Choroid plexus epithelial cell (primary cell): ENCODE results near the gene SLC25A1.

Source experiments
- DNase-seq: peaks from one replicate; pipeline ENCODE4 v3.0.0-alpha.2; 2010; ENCODE audit warnings: low read depth
- H3K4me3 ChIP-seq: 2 replicates; pipeline ENCODE4 v1.5.1; 2011; ENCODE audit warnings: low read depth, mild to moderate bottlenecking, control low read depth, low read length, moderate library complexity
- TF ChIP-seq, protein P1 (sequence below): conservative IDR thresholded peaks from 2 replicates; pipeline ENCODE4 v1.5.1; 2011; ENCODE audit warnings: low read depth, mild to moderate bottlenecking, control low read depth, inconsistent platforms, low read length, moderate library complexity

Gene SLC25A1

DNA sequence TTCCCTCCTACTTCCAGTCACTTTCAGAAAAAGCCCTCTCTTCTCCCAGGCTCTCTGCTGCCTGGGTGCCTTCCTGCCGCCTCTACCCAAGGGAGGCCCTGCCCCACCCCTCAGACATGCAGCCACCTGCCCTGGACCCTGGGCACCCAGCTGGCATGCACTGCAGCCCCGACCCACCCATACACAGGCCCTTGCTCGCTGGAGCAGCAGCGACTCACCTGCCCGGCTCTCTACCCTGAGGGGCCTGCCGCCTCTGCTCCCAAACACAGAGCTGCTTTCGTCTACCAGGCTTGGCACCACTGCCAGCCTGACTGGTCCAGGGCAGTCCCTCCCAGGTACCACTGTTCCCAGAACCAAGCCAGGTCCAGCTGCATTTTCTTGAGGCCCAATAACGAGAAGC is 48.7 kb downstream of the SLC25A1 start:
- TF ChIP-seq, protein P1, sequence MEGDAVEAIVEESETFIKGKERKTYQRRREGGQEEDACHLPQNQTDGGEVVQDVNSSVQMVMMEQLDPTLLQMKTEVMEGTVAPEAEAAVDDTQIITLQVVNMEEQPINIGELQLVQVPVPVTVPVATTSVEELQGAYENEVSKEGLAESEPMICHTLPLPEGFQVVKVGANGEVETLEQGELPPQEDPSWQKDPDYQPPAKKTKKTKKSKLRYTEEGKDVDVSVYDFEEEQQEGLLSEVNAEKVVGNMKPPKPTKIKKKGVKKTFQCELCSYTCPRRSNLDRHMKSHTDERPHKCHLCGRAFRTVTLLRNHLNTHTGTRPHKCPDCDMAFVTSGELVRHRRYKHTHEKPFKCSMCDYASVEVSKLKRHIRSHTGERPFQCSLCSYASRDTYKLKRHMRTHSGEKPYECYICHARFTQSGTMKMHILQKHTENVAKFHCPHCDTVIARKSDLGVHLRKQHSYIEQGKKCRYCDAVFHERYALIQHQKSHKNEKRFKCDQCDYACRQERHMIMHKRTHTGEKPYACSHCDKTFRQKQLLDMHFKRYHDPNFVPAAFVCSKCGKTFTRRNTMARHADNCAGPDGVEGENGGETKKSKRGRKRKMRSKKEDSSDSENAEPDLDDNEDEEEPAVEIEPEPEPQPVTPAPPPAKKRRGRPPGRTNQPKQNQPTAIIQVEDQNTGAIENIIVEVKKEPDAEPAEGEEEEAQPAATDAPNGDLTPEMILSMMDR, result no peak

DNA sequence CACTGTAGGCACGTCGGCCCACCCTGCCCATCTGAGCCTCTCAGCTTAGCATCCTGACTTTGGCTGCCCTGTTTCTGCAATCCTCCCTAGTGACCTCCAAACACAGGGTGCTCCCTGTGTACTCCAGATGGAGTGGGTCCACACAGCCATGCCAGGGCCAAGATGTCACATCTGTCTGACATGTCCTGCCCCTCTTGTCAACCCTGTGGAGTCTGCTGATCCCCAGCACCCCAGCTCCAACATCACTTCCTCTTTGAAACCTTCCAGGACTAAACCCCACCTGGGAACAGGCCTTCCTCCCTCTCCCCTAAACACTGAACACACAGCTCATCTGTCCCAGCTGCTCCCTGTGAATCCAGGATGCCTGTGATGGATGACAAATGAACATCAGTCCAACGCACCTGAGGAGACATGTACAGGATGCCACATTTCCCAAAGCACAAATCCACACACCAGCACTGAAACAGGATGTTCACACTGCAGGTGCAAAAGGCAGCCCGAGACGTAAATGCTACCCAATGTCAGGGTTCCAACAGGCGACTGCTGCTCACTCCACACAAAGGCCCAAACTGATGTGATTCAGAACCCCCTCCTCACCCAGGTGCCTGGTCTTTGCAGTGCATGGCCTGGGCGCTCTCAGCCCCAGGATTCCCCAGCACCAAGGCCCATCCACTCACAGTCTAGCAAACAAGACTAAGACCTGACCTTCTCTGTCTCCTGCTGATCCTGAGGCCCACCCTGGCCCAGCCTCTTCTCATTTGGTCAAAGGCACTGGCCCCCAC is 49.4 kb downstream of the SLC25A1 start:
- H3K4me3 ChIP-seq, result no peak overlapping the region
- DNase-seq, result no peak
- TF ChIP-seq, protein P1, result no peak

More for the DNA sequence above, 48.7 kb downstream of the SLC25A1 start:
- no peak for DNase-seq
- H3K4me3 ChIP-seq, result no peak overlapping the region

DNA sequence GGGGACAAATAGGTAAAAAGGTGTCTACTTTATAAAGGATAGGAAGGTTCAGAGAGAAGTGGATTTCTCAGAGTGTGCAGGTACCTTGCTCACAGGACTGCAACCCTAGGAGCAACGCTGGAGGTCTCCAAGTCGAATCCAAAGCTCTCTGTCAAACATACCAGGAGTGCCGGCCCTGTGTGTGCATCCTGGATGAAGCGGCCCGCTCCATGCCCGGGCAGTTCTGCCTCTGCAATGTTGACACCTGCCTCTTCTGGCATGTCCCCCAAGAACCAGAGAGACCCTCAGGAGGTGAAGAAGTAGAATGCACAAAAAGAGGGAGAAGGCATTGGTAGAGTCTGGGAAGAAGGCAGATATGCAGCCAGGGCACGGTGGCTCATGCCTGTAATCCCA is 50.5 kb downstream of the SLC25A1 start:
- no peak overlapping the region for H3K4me3 ChIP-seq
- no peak for DNase-seq
- TF ChIP-seq, protein P1, result no peak

DNA sequence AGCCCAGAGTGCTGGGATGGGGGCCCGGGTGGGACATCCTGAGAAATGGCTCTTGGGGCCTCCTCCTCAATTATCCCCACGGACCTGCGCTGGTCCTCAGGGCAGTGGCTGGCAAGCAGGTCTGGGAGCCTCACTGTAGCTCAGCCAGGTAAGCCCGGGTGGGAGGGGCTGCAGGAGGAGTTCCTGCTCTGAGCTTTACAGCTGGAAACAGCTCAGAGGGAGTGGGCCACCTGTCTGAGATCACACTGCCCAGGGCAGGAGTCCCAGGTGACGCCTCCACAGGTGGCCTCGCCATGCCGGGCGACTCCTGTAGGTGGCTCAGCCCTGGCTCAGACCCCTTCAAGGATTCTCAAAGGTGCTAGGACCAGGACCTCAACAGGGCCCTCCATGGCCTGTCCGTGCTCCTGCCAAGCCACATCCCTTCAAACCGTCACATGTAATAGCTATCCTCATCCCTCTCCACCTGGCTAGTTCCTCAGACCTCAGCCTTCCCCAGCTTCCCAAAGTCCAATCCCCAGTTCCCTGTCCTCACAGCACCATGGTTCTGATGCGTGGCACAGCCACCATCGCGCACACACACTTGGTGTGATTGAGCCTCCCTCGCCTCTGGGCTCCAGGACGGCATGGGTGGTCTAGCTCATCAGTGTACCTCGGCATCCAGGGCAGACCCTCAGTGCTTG is 51.1 kb downstream of the SLC25A1 start:
- TF ChIP-seq, protein P1, result no peak
- no peak overlapping the region for H3K4me3 ChIP-seq
- DNase-seq, result no peak

DNA sequence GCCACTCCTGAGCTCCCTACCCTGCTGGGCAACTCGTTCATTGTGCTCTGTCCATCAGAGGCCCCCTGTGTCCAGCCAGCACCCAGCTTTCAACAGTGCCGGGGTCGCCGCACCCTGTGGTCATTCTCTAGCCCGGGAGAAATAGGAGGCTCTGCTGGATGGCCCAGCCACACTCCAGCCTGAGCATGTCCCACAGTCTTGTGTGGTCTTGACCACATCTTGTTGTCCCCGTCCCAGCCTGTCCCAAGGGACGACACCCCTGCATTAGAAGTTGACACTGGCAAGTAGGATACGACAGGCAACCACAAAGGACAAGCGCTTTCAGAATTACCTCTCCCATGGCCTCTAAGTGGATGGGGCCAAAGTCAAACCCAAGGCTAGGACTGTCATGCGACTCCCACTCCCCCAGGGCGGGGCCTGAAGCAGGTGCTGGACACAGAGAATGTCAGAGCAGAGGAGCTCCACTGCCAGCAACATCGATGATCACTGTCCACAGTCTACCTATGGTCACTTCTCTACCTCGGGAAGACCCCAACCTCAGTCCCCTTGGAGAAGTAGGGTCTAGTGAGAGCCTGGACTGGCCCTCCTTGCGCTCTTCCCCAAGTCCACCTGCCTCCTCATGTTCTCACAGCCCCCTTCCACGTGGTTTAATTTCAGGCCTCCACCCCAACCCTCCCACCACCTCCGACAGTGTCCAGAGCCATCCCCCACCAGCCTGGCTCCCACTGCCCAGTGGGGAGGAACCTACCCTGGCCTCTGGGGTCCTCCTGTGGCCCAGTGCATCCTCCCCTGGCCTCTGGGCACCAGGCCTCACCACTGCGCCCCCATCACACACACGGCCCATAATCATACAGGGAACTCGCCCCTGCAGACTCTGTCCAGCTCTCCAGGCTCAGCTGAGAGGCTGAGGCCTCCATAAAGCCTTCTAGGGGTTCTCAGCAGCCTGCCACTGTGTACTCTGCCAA is 51.9 kb downstream of the SLC25A1 start:
- DNase-seq, result no peak
- TF ChIP-seq, protein P1, result no peak
- H3K4me3 ChIP-seq, result no peak overlapping the region
